Measurements from ENCODE around the gene KRT13.

Gene KRT13

DNA sequence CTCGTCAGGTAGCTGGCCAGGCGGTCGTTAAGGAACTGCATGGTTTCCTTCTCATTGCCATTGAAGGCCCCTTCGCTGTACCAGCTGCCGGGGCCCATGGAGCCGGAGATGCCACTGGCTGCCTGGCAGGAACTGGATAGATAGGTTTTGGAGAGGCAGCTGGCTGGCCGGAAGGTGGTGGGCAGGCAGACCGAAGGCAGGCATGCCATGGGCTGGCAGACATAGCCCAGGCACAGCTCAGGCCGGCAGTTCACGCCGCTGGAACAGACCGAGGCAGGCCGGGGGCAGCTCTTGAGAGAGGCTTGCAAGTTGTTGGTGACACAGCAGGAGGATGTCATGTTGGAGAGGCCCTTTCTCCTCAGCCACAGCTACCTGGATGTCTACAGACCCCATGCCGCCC is 38.4 kb downstream of the KRT13 start, which contains the start of gene KRT32:
Gene KRT32, minus strand, starts transcription at position 399 of the 400 bp plus-strand sequence. Its CDS starts 61 bp downstream, at position 338.
- DNase-seq (ENCODE audit: low read depth) = no peak

DNA sequence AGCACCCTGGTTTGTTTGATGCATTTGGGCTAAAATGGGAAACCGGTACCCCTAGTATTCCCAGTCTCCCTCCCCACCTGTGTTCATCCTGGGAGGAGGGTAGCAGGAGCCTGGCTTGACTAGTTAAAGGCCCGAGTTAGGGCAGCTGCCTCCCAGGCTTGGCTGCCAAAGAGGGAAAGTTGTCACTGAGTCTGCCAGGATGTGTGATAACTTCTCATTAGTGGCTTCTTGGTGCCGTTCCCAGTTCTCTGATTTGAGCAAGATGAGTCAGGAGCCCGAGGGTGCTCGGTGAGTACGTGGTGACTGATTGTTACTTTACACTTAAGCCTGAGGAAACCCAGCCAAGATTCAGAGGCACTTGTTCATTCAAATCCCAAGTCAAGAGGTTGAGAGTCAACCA is 40.7 kb downstream of the KRT13 start:
- peak; percentile 55 for DNase-seq (ENCODE audit: low read depth)

DNA sequence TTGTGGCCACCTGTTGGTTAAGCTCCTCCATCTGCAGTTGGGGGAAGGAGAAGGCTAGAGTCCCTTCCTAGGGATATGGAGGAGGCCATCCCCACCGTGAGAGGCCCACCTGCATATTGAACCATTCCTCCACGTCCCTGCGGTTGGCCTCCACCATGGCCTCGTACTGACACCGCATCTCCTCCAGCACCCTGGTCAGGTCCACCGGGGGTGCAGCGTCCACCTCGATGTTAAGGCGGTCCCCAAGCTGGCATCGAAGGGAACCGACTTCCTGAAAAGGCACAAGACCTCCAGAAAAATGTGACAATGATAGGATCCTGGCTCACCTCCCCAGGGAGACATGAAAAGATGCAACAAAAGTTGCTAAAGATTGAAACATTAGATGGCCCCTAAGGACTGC is 41.2 kb downstream of the KRT13 start:
- no peak for DNase-seq (ENCODE audit: low read depth)

DNA sequence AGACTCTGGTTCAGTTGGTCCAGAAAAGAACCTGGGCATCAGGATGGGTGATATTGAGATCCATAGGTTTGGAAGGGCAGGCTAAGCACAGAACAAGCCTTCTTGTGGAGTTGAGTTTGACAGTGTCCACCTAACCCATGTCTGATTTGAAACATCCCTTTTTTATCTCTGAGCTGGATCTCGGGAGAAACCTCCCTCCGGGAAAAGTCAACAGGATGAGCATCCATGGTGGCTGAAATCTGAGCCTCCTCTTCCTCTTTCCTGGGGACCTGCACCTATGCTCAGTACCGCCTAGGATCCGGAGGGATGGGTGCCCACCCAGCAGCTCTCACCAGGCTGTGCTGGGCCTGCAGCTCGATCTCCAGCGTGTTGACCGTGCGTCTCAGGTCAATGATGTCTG is 41.7 kb downstream of the KRT13 start:
- no peak for DNase-seq (ENCODE audit: low read depth)

DNA sequence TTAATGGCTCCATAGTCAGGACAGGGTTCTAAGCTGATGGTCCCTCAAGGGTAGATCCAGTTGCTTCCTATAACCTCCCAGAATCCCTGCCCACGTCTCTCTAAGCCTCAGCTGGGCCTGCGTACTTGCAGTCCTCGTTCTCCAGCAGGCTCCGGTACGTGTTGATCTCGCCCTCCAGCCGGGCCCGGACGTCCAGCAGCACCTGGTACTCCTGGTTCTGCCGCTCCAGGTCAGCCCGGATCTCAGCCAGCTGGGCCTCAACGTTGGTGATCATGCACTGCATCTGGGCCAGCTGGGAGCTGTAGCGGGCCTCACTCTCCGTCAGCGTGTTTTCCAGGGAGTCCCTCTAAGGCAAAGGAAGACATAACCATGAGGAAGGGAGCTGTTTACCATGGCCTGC is 42.7 kb downstream of the KRT13 start:
- no peak for DNase-seq (ENCODE audit: low read depth)

DNA sequence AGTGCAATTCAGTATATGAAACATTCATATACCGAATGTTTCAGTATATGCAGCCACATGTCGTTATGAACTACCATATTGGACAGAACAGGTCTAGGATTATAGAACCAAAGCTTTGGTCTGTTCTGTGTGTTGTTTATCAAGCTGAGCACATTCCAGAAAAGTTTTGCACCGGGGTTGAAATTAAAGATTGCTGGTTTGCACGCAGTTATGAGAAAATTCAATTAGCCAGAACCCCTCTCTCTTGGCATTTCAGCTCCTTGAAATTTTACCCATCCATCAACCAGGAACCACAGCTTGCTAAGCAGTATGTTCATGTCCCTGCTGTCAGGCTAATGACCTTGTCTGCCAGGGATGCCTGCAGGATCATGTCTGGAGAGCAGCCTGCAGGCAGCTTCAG is 47.7 kb downstream of the KRT13 start:
- no peak for DNase-seq (ENCODE audit: low read depth)

DNA sequence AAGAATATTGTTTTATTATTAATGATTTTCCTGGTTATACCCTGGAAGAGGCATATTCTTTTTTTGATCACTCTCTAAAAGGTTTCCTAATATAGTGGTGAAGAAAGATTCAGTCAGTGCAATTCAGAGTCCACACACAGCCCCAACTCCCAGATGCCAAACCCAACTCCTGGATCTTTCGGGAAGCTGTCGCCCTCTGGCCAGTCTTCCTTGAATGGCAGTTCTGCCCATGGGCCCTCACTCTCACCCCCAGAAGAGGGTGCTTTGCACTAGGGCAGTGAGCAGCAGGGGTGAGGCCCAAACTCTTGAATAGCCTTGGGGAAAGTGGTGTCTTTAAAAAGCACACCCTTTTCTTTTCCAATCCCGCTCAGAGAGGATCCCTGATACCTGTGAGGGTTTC is 49.2 kb downstream of the KRT13 start:
- DNase-seq (ENCODE audit: low read depth) = no peak

DNA sequence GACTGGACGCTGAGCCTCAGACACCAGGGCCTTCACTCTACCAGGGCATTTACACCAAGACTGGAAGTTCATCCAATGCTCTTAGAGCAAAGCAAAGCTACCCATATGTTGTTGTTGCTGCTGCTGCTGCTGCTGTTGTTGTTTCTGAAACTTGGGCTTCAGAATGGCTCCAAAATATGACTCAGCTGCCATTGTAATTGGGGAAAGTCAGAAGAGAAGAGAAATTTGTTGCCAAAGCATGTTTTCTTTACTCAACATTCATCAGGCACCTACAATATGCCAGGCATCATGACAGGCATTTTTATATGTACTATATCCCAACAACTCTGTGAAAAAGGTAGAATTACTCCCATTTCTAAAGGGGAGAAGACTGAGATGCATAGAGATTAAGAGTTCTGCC is 50.2 kb downstream of the KRT13 start:
- no peak for DNase-seq (ENCODE audit: low read depth)

DNA sequence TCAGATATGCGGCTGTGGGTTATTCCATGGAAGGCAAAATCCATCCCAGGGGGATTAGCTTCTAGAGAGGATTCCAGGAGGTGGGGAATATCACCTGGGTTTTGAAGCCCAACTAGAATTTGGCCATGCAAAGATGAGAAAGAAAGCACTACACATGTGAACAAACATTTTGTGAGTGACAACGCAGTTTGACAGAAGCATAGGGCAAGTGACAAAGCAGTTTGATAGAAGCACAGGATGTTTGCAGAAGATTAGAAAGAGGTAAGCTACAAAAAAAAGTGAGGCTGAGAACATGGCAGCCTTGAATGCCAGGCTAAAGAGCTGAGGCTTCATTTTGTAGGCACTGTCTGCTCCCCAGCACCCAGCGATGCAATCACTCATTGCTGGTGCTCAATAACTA is 52.3 kb downstream of the KRT13 start:
- no peak for DNase-seq (ENCODE audit: low read depth)

DNA sequence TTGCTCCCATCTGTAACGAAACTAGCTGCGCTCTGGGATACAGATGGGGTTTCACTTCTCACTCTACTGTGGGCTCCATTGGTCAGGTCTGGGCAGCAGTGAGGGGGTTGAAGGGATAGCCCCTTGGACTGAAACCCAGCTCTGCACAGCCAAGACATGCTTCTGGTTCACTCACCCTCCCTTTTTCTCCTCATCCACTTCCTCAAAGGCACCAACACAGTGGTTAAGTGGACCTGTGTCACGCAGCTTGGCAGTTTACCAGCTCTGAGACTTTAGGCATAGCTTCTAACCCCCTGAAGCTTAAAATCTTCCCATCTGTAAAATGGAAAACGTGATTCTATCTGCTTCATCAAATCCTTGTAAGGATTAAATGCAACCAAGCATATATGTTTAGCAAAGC is 53.1 kb downstream of the KRT13 start:
- no peak for DNase-seq (ENCODE audit: low read depth)

DNA sequence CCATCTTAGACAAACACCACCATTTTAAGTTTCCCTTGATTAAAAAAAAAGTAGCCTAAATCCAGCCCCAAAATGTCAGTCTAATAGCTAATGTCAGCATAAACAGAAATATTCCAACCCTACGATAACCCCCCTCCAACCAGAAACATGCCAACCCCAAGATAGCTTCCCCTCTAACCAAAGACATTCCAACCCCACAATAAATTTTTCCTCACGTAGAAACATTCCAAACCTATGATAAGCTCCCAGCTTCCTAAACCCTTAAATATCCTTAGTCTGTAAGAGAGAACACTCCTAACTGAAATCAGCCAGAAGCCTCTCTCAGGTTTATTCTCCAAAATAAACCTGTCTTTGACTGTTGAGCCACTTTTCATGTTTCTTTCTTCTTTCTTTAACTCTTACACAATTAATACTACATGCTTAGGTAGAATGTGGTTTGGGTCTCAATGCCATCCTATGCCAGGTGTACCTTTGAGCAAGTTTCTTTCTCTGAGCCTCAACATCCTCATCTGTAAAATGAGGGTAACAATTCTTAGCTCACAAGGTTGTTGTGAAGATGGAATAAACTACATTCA is 54.2 kb downstream of the KRT13 start:
- DNase-seq (ENCODE audit: low read depth) = no peak
